Measurements from ENCODE around the gene RAB30.

RAB30 gene

GRCh38 chr11:83008581-83008923 lies 63.1 kb downstream of the RAB30 start:
- no peak for DNase-seq

GRCh38 chr11:83007909-83008580 lies 63.7 kb downstream of the RAB30 start:
- DNase-seq: no peak

- no peak for DNase-seq
Observed at GRCh38 chr11:83007477-83007876, 64.2 kb downstream of the RAB30 start.

DNA sequence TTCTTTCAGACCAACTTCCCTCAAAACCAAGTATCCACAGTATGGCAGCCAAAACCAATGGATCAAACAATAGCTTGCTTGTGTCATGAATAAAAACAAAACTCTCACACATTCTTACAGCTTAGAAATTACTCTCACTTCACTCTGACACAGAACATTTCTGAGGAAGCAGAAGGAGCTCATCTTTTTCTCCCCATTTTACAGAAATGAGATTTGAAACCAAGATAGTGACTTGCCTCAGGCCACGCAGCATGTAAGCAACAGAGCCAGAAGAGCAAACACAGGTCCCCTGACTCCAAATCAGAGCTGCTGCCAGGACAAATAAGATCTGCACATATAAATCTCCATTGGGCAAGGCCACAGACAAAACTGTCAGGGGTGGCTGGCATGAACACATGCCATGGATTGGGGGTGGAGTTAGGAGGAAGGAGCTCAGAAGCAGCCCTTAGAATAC lies 64.8 kb downstream of the RAB30 start:
- no peak for DNase-seq

DNA sequence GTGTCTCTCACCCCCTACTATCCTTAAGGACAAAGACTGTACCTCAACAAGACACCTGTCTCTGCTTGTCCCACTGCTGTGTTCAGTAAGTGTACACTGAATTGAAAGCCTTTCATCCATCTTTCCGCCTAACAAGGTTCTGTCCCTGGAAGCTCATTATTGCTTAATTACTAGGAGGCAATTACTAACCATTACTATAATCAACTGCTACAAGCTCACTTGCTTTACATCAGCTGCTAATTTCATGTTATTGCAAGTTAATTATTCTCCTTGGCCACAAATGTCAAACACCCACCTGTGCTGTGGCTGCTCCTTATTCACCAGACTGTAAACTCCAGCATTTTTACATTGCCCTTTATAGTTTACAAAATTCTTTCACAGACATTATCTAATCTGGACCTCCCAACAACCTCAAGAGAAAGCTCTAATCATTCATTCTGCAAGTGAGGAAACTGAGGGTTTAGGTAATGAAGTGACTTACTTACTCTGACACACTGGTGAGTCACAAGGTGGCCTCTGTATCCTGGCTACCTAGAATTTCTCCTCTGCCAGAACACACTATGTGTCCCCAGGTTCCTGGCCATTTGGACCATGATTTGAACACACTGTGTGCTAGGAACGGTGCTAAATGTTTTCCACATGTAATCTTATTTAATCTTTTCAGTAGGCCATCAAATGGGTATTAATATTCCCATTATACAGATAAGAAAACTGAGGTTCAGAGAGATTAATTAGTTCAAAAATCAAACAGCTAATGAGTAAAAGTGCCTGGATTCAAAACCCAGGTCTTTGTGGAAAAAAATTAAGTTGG lies 66.7 kb downstream of the RAB30 start:
- DNase-seq: no peak

- DNase-seq: no peak
Observed at GRCh38 chr11:83002522-83002921, 69.2 kb downstream of the RAB30 start.

GRCh38 chr11:83002053-83002452 lies 69.6 kb downstream of the RAB30 start:
- no peak for DNase-seq

- no peak for DNase-seq
Observed at GRCh38 chr11:83000381-83000780, 71.3 kb downstream of the RAB30 start.

DNA sequence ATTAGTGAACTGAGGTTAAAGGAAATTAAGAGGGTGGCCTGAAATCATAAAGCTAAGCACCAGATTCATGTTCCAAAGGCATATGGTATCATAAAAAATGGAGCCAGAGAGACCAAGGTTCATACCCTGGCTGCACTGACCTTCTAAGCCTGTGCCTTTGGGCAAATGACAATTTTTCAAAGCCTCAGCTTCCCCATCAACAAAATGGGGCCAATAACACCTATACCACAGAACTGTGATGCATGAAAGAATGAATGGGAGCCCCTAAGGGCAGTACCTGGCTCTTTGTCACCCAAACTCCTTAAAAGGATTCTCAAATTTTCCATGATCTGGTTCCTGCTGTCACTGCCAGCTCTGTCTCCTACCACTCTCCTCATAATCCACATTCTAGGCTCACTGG lies 72.5 kb downstream of the RAB30 start:
- DNase-seq: no peak

DNA sequence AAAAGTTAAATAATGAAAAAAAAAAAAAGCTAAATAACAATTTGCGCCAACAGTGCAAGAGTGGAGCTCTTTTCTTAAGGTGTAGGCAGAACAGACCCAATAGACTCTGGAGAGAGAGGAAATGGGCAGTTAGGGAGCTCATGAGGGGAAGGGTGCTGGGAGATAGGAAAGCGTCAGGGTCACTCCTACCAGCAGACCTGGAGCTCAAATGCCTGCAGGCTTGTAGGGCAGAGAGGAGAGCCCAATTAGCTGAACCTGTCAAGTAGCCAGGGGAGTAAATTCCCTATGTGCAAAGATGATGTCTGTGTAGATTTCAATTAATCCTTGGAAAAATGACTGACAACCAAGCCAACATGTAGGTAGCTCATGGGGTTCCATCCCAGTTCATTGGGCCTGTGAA lies 73.0 kb downstream of the RAB30 start:
- no peak for DNase-seq

GRCh38 chr11:82996966-82997606 lies 74.6 kb downstream of the RAB30 start:
- no peak for DNase-seq

DNA sequence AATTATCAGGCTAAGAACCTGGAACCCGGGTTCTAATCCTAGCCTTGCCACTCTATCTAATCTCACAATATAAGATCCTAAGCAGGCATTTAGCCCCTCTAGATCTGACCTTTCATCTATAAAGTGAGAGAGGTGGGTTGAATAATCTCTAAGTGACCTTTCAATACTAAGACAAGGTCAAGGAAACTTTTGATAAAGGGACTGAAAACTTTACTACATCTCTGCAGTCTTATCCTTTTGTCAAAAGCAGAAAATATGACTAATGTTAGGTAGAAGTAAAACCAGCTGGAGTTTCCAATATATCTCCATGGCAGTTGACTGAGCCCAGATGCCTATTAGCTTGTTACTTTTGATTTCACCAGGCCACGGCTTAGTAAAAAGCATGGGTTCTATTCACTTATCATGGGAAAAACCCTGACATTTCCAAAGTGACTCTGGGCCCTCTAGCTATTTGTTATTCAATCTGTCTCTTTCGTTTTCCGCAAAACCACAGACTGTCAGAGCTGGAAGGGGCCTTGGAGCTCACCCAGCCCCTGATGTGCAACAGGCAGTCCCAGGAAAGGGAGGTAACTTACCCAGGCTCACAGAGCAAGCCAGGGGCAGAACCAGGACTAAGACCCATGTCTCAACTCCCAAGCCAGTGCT lies 75.8 kb downstream of the RAB30 start:
- no peak for DNase-seq

DNA sequence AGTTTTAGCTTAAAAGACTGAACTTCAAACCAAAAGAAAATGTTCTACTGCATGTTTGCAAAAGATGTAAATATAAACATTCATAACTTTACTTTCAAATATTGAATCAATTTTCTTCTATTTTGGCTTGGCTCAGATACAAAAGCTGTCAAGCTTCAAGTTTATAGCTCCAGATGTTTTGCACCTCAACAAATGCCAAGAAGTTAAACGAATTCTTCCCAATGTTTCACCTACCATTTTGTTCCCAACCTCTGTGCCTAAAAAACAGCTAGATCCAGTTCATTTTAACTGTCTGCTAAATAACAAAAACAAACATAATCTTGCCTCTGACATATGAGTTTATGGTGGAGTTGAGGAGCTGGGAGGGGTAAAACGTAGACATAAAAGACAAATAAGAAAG lies 76.5 kb downstream of the RAB30 start:
- no peak for DNase-seq

GRCh38 chr11:82994604-82995230 lies 77.0 kb downstream of the RAB30 start:
- no peak for DNase-seq

- no peak for DNase-seq
Observed at GRCh38 chr11:82992223-82992622, 79.5 kb downstream of the RAB30 start.

DNA sequence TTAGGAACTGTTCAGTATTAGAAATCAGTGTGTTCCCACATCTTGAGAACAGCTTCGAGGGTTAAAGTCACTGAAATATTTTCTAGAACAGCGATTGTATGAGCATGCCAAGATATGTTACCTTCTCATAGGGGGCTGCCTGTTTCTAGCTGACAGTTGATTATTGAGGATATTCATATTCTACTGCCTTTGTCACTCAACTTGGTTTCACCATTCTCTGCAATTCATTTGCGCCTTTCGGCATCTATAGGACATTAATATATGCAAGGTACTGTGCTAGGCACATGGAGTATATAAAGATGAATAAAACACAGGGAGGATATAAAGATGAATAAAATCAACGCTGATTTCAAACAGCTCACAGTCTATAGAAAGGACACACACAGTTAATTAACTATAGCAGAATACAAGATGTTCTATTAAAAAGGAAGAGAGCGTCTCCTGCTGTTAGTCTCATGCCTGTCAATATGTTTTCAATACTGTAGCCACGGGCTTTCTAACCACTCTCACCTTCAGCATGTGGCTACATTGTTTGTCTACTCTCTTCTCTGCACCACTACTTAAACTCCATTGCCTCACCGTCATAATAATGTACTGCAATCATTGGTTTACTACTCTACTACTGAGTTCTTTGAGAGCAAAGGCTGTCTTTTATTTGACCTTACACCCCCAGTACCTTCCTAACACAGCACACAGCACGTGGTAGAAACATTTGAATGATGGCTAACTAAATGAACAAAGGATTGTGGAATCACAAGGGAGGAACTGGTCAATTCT lies 81.9 kb downstream of the RAB30 start:
- DNase-seq: no peak

GRCh38 chr11:82988936-82989627 lies 82.6 kb downstream of the RAB30 start:
- no peak for DNase-seq

GRCh38 chr11:82987997-82988396 lies 83.7 kb downstream of the RAB30 start:
- DNase-seq: no peak

DNA sequence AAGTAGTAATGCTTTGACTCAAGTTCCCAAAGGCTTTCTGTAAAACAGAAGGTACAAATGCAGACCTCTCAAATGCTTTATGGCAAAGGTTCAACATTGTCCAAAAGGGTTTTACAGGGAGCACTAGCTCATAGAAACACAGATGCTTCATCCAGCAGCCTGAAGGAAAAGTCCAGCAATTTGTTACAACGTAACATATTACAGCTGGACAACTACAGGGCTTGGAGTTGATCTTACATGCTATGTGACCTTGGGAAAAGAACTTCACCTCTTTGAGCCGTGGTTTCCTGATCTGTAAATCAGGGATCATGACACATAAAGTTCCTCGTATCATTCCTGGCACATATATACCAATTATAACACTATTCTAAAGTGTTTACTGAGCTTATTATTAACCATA lies 85.3 kb downstream of the RAB30 start:
- no peak for DNase-seq

DNA sequence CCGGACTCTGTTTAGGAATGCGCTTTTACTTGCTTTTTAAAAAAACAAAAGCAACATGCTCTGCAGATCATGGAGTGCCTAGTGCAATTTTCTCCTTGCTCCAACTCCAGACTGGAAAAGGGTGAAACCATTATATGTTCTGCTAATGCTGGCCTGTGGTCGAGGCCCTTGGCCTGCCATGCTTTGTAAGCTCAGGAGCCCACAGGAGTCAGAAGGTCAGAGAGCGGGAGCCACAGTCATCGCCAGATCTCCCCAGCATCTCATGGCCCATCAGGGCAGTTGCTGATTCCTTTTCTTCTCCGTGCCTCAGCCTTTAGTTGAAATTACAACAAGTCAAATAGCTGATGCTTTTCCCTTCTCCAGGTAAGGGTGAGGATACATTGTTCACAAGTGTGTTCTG lies 89.8 kb downstream of the RAB30 start:
- no peak for DNase-seq

DNA sequence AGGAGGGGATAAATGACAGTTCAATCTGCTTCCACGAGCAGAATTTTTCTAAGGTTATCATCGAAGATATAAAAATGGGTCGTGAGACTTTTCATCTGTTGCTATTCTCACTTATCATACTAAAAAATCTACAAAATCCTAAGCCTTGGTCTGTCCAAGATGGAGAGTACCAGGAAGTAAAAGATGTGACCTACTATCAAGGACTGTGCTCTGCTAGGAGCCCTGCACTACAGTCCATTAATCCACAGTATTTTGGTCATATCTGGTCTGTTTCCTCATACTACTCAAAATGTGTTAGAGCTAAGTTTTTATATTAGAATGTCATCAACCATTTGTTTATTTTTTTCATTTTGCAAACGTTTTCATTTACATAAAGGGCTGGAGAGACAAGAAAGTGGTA lies 90.8 kb downstream of the RAB30 start:
- no peak for DNase-seq

- no peak for DNase-seq
Observed at GRCh38 chr11:82980292-82980691, 91.4 kb downstream of the RAB30 start.
